Stimulated activated CD8-positive, alpha-beta memory T cell treated with anti-CD3 and anti-CD28 coated beads, Interleukin-4, amount 100 ng/mL, for 48 hours (primary cell): ENCODE measurements around the gene ZNF789.
A peak's percentile ranks its signal among the peaks of the same experiment; 100 is the strongest.
"Not testable (repeated sequence)": the region's sequence is repeated elsewhere in the genome, so short reads cannot be mapped to it uniquely, and the experiment has no call there.

Experiments used
- DNase-seq: peaks from one replicate; pipeline ENCODE4 v3.0.0-alpha.2; 2020

Gene ZNF789

GRCh38 chr7:99472561-99473314, at the start of gene ZNF789:
Gene ZNF789, plus strand, starts transcription at chr7:99472890. Its CDS starts 3,567 bp downstream, at chr7:99476457.
- peak; percentile 99 for DNase-seq

GRCh38 chr7:99424932-99425730, 47.6 kb upstream of the ZNF789 start:
- no peak for DNase-seq

- DNase-seq, result no peak
Measured at GRCh38 chr7:99428972-99429566, 43.6 kb upstream of the ZNF789 start.

- DNase-seq, result no peak
Measured at GRCh38 chr7:99429756-99430155, 42.9 kb upstream of the ZNF789 start.

GRCh38 chr7:99431756-99432540, 40.7 kb upstream of the ZNF789 start:
- DNase-seq, result not testable (repeated sequence)

GRCh38 chr7:99433158-99433557, 39.5 kb upstream of the ZNF789 start:
- no peak for DNase-seq

GRCh38 chr7:99437946-99438572, 34.6 kb upstream of the ZNF789 start:
- no peak for DNase-seq

GRCh38 chr7:99438573-99439480, 33.9 kb upstream of the ZNF789 start, which contains the start of the genes CPSF4 and PTCD1:
Gene CPSF4, plus strand, starts transcription at chr7:99438943. Its CDS starts 140 bp downstream, at chr7:99439083.
Gene PTCD1, minus strand, starts transcription at chr7:99438798. Its CDS starts 3,556 bp downstream, at chr7:99435242.
- DNase-seq, result peak; percentile 96

- no peak for DNase-seq
Measured at GRCh38 chr7:99440195-99440594, 32.5 kb upstream of the ZNF789 start.

GRCh38 chr7:99446096-99446495, 26.6 kb upstream of the ZNF789 start:
- no peak for DNase-seq

- no peak for DNase-seq
Measured at GRCh38 chr7:99447943-99448342, 24.7 kb upstream of the ZNF789 start.

- DNase-seq, result no peak
Measured at GRCh38 chr7:99448855-99449254, 23.8 kb upstream of the ZNF789 start.

- DNase-seq, result no peak
Measured at GRCh38 chr7:99449326-99449725, 23.4 kb upstream of the ZNF789 start.

GRCh38 chr7:99451936-99452335, 20.8 kb upstream of the ZNF789 start:
- no peak for DNase-seq

- no peak for DNase-seq
Measured at GRCh38 chr7:99452541-99452940, 20.1 kb upstream of the ZNF789 start.

GRCh38 chr7:99453105-99453504, 19.6 kb upstream of the ZNF789 start:
- no peak for DNase-seq

- DNase-seq, result no peak
Measured at GRCh38 chr7:99455874-99456273, 16.8 kb upstream of the ZNF789 start.

- no peak for DNase-seq
Measured at GRCh38 chr7:99456288-99456687, 16.4 kb upstream of the ZNF789 start.

- no peak for DNase-seq
Measured at GRCh38 chr7:99457050-99457649, 15.5 kb upstream of the ZNF789 start.

GRCh38 chr7:99457650-99458493, 14.8 kb upstream of the ZNF789 start:
- no peak for DNase-seq
